BLaER1 treated with 17β-estradiol and CSF1 and Interleukin-3, amounts not matched to agents 10 nM and 100 nM (cell line): Measurements from ENCODE around the gene HMCN1.

ENCODE experiments used
- H3K27ac ChIP-seq, 11 experiments: shearing (Covaris generic); formaldehyde crosslinking; 2 replicates each; pipeline ENCODE4 v1.8.1; 2022
- H3K27me3 ChIP-seq, 11 experiments: shearing (Covaris generic); formaldehyde crosslinking; 2 replicates each; pipeline ENCODE4 v1.8.1; 2022
- H3K36me3 ChIP-seq, 11 experiments: shearing (Covaris generic); formaldehyde crosslinking; 2 replicates each; pipeline ENCODE4 v1.8.1; 2022
- H3K4me1 ChIP-seq, 10 experiments: shearing (Covaris generic); formaldehyde crosslinking; 2 replicates each; pipeline ENCODE4 v1.8.1; 2022
- H3K4me2 ChIP-seq, 11 experiments: shearing (Covaris generic); formaldehyde crosslinking; 2 replicates each; pipeline ENCODE4 v1.8.1; 2022
- H3K4me3 ChIP-seq, 10 experiments: shearing (Covaris generic); formaldehyde crosslinking; 2 replicates each; pipeline ENCODE4 v1.8.1; 2022
- H3K9ac ChIP-seq, 11 experiments: shearing (Covaris generic); formaldehyde crosslinking; 2 replicates each; pipeline ENCODE4 v1.8.1; 2022
- H3K9me3 ChIP-seq, 11 experiments: shearing (Covaris generic); formaldehyde crosslinking; replicated peaks in 1 of 11; 2 replicates each; pipeline ENCODE4 v1.8.1; 2022
- H4K20me1 ChIP-seq, 11 experiments: shearing (Covaris generic); formaldehyde crosslinking; 2 replicates each; pipeline ENCODE4 v1.8.1; 2022
- Cebpa-rat ChIP-seq, 11 experiments: shearing (Covaris generic); IDR thresholded peaks; 2 replicates each; pipeline ENCODE4 v1.8.1; 2022

Gene HMCN1

DNA sequence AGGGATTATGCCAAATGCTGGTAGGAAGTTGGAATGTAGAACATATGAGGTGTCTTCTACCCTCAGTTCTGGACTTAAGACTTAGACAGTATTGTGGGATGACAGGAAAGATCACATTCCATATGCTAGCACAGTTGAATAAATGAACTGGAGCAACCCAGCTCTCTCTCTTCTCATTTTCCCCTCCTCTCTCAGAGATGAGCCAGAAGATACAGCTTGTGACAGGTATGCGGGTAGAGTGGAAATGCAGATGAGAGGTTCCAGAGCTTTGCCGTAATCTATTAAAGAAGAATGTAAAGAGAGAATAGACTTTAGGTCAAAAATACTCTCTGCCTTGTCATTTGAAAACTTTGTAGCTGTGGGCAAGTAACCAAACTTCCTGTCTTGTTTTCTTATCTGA lies 32.5 kb upstream of the HMCN1 start:
- Histone ChIP-seq H4K20me1 (no peaks in the 10 kb centered on the region), H3K36me3 (no peaks in the 10 kb centered on the region), H3K4me2 (no peak overlapping the region), H3K4me3 (no peak overlapping the region), H3K27me3 (no peaks in the 10 kb centered on the region), H3K4me1 (no peaks in the 10 kb centered on the region), H3K27ac (no peak overlapping the region), H3K9ac (no peak overlapping the region), H3K9me3 (peaks cover 0 to 3% (median 1%) of the 10 kb centered on the region in 11 experiments; a peak in 6 of 22 replicates)
- TF ChIP-seq Cebpa-rat (IDR thresholded peaks at IDR 0.05) = no peak

DNA sequence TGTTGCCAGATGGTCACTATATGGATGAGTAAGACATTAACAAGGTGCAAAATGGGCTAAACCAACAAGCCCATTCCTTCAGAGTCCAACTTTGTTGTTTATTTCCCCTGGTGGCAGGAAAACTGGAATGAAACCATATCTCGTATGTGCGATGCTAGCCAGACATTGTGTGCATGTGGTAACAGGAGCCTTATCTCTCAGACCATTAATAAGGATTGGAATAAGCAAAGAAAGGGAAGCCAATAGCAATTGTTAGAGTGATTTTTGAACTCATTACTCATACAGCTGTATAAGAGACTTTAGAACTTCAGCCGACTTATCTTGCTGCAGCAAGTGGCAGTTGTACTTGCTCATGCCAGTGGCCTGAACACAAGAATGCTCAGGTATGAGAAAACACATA lies 30.0 kb upstream of the HMCN1 start:
- no peaks in the 10 kb centered on the region for H4K20me1 ChIP-seq
- TF ChIP-seq Cebpa-rat (IDR thresholded peaks at IDR 0.05) = no peak
- no peaks in the 10 kb centered on the region for H3K27me3 ChIP-seq
- no peaks in the 10 kb centered on the region for H3K36me3 ChIP-seq
- no peak overlapping the region for H3K4me3 ChIP-seq
- no peak overlapping the region for H3K4me2 ChIP-seq
- H3K27ac ChIP-seq = no peak overlapping the region
- no peak overlapping the region for H3K9ac ChIP-seq
- H3K4me1 ChIP-seq = no peaks in the 10 kb centered on the region
- peaks cover 15 to 23% (median 19%) of the 10 kb centered on the region in 11 experiments; a peak in 21 of 22 replicates for H3K9me3 ChIP-seq

DNA sequence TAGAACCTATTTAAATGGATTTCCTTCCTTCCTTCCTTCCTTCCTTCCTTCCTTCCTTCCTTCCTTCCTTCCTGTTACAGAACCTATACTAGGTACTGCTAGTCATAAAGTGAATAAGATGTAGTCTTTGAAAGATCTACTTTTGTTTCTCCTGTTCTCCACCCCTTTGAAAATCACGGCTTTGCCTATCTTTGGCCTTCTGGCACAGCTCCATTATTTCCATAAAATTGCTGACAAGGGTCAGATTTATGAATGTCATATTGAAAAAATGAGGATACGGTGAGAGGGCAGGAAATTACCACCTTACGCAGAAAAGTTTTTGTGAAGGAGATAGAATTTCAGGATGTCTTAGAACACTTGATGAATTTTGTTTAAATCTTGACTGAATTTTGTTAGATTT lies 18.1 kb upstream of the HMCN1 start:
- Histone ChIP-seq H3K4me1 (peaks cover 0 to 7% (median 0%) of the 10 kb centered on the region in 10 experiments; a peak in 3 of 20 replicates), H3K36me3 (no peaks in the 10 kb centered on the region), H3K9me3 (no peaks in the 10 kb centered on the region), H3K9ac (no peak overlapping the region), H3K27me3 (no peaks in the 10 kb centered on the region), H3K4me2 (peak overlapping the region in 5 of 11 experiments; percentile 11 to 48 (median 27); a peak in 5 of 22 replicates), H4K20me1 (no peaks in the 10 kb centered on the region), H3K4me3 (no peak overlapping the region), H3K27ac (no peak overlapping the region)
- TF ChIP-seq Cebpa-rat (IDR thresholded peaks at IDR 0.05) = no peak

DNA sequence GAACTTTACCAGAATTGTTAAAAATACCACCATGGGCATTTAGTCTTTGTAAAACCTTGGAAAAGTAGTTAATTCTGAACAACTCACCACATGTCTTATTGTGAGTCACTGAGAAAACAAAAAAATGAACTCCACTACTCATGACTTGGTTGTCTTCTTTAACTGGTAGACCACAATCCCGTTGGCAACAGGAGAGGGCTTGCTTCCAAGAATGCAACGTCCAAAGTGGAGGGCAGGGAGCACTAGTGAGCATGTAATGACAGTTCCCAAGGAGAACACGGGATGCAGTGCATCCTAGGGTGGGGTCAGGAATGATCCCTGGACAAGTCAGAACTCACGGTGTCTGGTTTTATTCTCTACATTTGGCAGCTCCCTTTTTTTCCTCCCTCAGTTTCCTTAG lies 15.2 kb upstream of the HMCN1 start:
- Histone ChIP-seq H3K27me3 (no peaks in the 10 kb centered on the region), H3K4me3 (no peak overlapping the region), H3K36me3 (no peaks in the 10 kb centered on the region), H3K9ac (no peak overlapping the region), H3K27ac (no peak overlapping the region), H4K20me1 (no peaks in the 10 kb centered on the region), H3K4me1 (peaks cover 0 to 7% (median 0%) of the 10 kb centered on the region in 10 experiments; a peak in 3 of 20 replicates), H3K4me2 (no peak overlapping the region), H3K9me3 (no peaks in the 10 kb centered on the region)
- no peak for TF ChIP-seq Cebpa-rat (IDR thresholded peaks at IDR 0.05)

DNA sequence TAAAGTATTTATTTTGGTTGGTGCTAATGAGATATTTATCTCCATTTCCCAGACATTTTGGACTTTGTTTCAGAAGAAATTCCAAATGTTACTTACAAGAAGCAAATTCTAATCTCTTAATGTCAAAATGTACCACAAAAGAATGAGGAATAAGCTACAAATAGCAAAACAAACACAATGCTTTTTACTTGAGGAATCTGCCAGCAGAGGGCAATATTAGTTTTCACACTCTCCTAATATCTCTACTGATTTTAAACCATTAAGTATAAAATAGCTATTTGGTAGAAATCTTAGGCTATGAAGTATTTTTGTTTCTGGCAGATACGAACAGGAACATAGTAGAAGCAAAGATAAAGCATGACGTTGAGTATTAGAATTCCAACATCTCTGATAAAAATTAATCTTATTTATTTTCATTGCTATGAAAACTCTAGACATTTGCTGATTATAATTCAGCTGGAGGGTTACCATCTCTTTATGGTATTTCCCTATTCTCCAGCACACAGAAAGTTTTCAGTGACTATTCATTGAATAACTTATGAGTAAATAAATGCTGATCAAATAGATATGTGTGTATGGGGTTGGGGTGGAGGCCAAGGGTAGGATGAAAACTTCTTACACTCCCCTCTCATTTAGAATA lies 13.4 kb upstream of the HMCN1 start:
- Histone ChIP-seq H3K4me2 (no peak overlapping the region), H3K27ac (no peak overlapping the region), H3K9ac (no peak overlapping the region)

DNA sequence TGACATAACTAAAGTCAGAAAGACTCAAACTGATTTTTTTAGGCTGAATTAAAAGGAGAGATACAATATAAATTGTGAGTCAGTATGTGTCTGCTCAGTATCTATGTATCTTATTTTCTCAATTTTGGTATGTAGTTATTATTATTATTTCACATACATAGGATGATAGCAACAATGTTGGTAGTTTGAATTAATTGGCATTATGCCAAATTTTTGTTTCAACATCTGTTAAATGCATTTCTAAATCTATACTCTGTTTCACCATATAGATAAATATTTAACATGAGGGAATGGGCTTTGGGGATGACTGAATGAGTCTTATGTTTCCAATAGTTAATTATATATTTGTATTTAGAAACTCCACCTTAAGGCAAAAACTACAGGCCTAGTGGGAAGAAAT lies 12.6 kb upstream of the HMCN1 start:
- H3K27ac ChIP-seq = no peak overlapping the region
- no peak for TF ChIP-seq Cebpa-rat (IDR thresholded peaks at IDR 0.05)

More for the DNA sequence above, 13.4 kb upstream of the HMCN1 start:
- Histone ChIP-seq H3K4me1 (peaks cover 0 to 5% (median 0%) of the 10 kb centered on the region in 10 experiments; a peak in 3 of 20 replicates), H3K36me3 (no peaks in the 10 kb centered on the region), H3K4me3 (no peak overlapping the region), H4K20me1 (no peaks in the 10 kb centered on the region), H3K9me3 (no peaks in the 10 kb centered on the region), H3K27me3 (no peaks in the 10 kb centered on the region)
- TF ChIP-seq Cebpa-rat (IDR thresholded peaks at IDR 0.05) = no peak

DNA sequence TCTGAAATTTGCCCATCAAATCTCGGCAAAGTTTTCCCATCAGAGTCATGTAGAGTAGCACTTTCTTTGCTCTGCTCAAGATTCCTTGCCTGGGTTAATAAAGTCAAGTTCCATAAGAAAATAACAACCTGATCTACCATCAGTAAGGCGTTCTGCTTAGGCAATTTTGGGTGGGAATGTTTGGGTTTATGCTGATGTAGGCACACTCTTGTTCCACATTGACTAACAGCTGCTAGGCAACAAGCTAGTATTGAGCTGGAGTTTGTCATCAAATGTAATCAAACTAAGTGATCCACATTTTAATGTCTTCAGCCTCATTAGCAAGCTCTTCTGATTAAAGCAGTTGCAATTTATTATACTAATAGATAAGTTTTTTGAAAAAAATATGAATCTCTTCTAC lies 12.1 kb upstream of the HMCN1 start:
- Histone ChIP-seq H4K20me1 (no peaks in the 10 kb centered on the region), H3K9ac (no peak overlapping the region), H3K9me3 (no peaks in the 10 kb centered on the region), H3K4me1 (no peaks in the 10 kb centered on the region), H3K27me3 (no peaks in the 10 kb centered on the region), H3K36me3 (no peaks in the 10 kb centered on the region), H3K4me3 (no peak overlapping the region), H3K27ac (no peak overlapping the region), H3K4me2 (no peak overlapping the region)
- TF ChIP-seq Cebpa-rat (IDR thresholded peaks at IDR 0.05) = no peak

More for the DNA sequence above, 12.6 kb upstream of the HMCN1 start:
- Histone ChIP-seq H3K4me2 (no peak overlapping the region), H3K9ac (no peak overlapping the region), H3K36me3 (no peaks in the 10 kb centered on the region), H3K4me1 (no peaks in the 10 kb centered on the region), H4K20me1 (no peaks in the 10 kb centered on the region), H3K4me3 (no peak overlapping the region), H3K9me3 (no peaks in the 10 kb centered on the region), H3K27me3 (no peaks in the 10 kb centered on the region)

DNA sequence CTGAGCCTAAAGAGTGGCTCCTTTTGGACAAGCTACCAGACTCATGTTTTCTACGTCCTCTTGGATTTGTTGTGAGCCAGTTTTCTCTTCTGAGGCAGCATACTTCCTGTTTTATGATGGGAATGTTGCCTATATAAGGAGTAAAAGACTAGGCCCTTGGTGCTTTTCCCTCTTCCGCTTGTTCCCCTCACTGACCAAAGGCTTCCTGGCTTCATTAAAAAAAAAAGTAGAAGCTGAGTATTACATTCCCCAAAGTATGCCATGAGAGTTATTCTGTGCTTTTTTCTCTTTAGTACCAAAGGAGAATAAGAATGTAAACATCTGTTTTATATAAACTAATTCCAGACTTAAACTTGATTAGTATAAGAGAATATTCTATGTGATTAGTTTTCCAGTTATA lies 6.5 kb upstream of the HMCN1 start:
- Histone ChIP-seq H4K20me1 (no peaks in the 10 kb centered on the region), H3K36me3 (no peaks in the 10 kb centered on the region), H3K4me2 (no peak overlapping the region), H3K9ac (no peak overlapping the region), H3K4me3 (no peak overlapping the region), H3K27ac (no peak overlapping the region), H3K9me3 (peaks cover 0 to 13% (median 0%) of the 10 kb centered on the region in 11 experiments; a peak in 3 of 22 replicates), H3K4me1 (no peaks in the 10 kb centered on the region), H3K27me3 (no peaks in the 10 kb centered on the region)
- no peak for TF ChIP-seq Cebpa-rat (IDR thresholded peaks at IDR 0.05)

DNA sequence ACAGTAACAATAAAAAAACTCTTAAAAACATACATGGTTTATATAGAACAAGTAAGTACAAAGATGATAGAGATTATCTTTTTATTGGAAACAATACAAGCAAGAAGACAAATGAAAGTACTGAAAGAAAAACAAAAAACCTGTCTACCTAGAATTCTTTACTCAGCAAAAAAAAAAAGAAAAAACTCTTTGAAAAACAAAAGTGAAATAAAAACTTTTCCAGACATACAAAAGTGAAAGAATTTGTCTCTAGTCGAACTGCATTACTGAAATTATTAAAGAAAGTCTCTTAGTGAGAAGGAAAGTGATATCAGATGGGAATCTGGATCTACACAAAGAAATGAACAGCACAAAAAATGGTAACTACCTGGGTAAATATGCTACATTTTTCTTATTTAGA lies 2.7 kb upstream of the HMCN1 start:
- no peak overlapping the region for H3K27ac ChIP-seq
- H3K4me3 ChIP-seq = no peak overlapping the region
- no peaks in the 10 kb centered on the region for H4K20me1 ChIP-seq
- H3K4me2 ChIP-seq = no peak overlapping the region
- H3K27me3 ChIP-seq = no peaks in the 10 kb centered on the region
- no peaks in the 10 kb centered on the region for H3K4me1 ChIP-seq
- TF ChIP-seq Cebpa-rat (IDR thresholded peaks at IDR 0.05) = no peak
- H3K9me3 ChIP-seq = peaks cover 0 to 22% (median 5%) of the 10 kb centered on the region in 11 experiments; a peak in 7 of 22 replicates
- no peaks in the 10 kb centered on the region for H3K36me3 ChIP-seq
- H3K9ac ChIP-seq = no peak overlapping the region

DNA sequence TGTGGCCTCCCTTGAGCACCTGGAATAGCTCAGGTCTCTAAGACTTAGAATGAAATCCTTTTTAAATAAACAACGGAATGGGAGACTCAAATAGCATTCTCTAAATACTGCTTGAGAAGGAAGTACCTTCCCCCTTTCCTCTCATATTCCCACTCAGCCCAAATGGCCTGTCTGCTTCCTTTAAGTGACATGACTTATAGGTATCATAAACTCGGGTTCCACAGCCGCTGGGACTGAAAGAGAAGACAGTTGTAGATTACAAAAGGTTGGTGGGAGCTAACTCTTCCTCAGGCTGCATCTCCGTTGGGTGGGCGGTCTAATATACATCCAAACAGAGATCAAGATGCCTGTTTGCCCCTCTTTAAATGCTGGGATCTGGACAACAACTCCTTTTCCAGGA lies 1.2 kb upstream of the HMCN1 start:
- H3K4me3 ChIP-seq = no peak overlapping the region
- H3K27ac ChIP-seq = no peak overlapping the region
- no peaks in the 10 kb centered on the region for H3K27me3 ChIP-seq
- no peaks in the 10 kb centered on the region for H3K4me1 ChIP-seq
- H4K20me1 ChIP-seq = no peaks in the 10 kb centered on the region
- H3K36me3 ChIP-seq = no peaks in the 10 kb centered on the region
- H3K9ac ChIP-seq = no peak overlapping the region
- H3K4me2 ChIP-seq = no peak overlapping the region
- H3K9me3 ChIP-seq = peaks cover 0 to 22% (median 5%) of the 10 kb centered on the region in 11 experiments; a peak in 7 of 22 replicates
- no peak for TF ChIP-seq Cebpa-rat (IDR thresholded peaks at IDR 0.05)
